Keratinocyte (primary cell): ENCODE results near the gene CENPVL2. TPM values are rescaled to one million over a fixed set of nuclear protein-coding genes. Genes with fewer than 3 reads are reported as not detected.
"Not testable (repeated sequence)": the region's sequence is repeated elsewhere in the genome, so short reads cannot be mapped to it uniquely, and the experiment has no call there.

Experiments used
- DNase-seq: peaks from one replicate; pipeline ENCODE4 v3.0.0-alpha.2; 2011; ENCODE audit warnings: low read depth, missing footprints, low spot score
- FAIRE-seq: peaks from 2 replicates; lab custom pipeline; 2011; peaks lifted over from hg19 to GRCh38; lab: Jason Lieb, UNC
- H2AFZ ChIP-seq: 2 replicates; pipeline ENCODE4 v1.6.0; 2012; ENCODE audit warnings: low read length, control low read depth, inconsistent platforms; ENCODE audit not compliant: control insufficient read depth
- H3K27ac ChIP-seq: 2 replicates; pipeline ENCODE4 v1.5.1; 2011; ENCODE audit warnings: low read length; ENCODE audit not compliant: control insufficient read depth, insufficient read depth
- H3K27me3 ChIP-seq: 3 replicates; pipeline ENCODE4 v1.6.0; 2011; ENCODE audit warnings: low read length; ENCODE audit not compliant: control insufficient read depth, insufficient read depth; ENCODE audit errors: extremely low read depth
- H3K36me3 ChIP-seq, 2 experiments: 2 replicates in 1 of 2; 3 replicates in 1 of 2; pipeline ENCODE4 v1.5.1; 2011; ENCODE audit warnings: low read length in 2 of 2, mild to moderate bottlenecking in 1 of 2; ENCODE audit not compliant: control insufficient read depth in 2 of 2, insufficient read depth in 2 of 2; ENCODE audit errors: extremely low read depth in 1 of 2
- H3K4me1 ChIP-seq: 3 replicates; pipeline ENCODE4 v1.5.1; 2011; ENCODE audit warnings: low read length; ENCODE audit not compliant: control insufficient read depth, insufficient read depth; ENCODE audit errors: extremely low read depth
- H3K4me2 ChIP-seq: 3 replicates; pipeline ENCODE4 v1.6.0; 2011; ENCODE audit warnings: low read depth, low read length; ENCODE audit not compliant: control insufficient read depth, insufficient read depth; ENCODE audit errors: extremely low read depth
- H3K4me3 ChIP-seq, 3 experiments: fragments of 200-600 bp in 1 of 3; sonication (generic) in 1 of 3; 2 replicates in 2 of 3; 3 replicates in 1 of 3; pipeline ENCODE4 v1.5.1; 2011 to 2016; ENCODE audit warnings: low read length in 3 of 3, mild to moderate bottlenecking in 3 of 3, control low read depth in 2 of 3, inconsistent platforms in 1 of 3, low read depth in 1 of 3, mixed read lengths in 1 of 3, mixed run types in 1 of 3, moderate library complexity in 1 of 3; ENCODE audit not compliant: control insufficient read depth in 2 of 3, insufficient read depth in 2 of 3; ENCODE audit errors: extremely low read depth in 1 of 3
- H3K79me2 ChIP-seq: 2 replicates; pipeline ENCODE4 v1.6.0; 2012; ENCODE audit warnings: low read length; ENCODE audit not compliant: control insufficient read depth, insufficient read depth
- H3K9ac ChIP-seq: 3 replicates; pipeline ENCODE4 v1.6.0; 2011; ENCODE audit warnings: low read length; ENCODE audit not compliant: control insufficient read depth, insufficient read depth; ENCODE audit errors: extremely low read depth
- H3K9me1 ChIP-seq: 3 replicates; pipeline ENCODE4 v1.6.0; 2011; ENCODE audit warnings: low read length; ENCODE audit not compliant: control insufficient read depth, insufficient read depth; ENCODE audit errors: extremely low read depth
- H3K9me3 ChIP-seq: 2 replicates; pipeline ENCODE4 v1.5.1; 2012; ENCODE audit warnings: low read depth, low read length; ENCODE audit not compliant: control insufficient read depth
- H4K20me1 ChIP-seq: 3 replicates; pipeline ENCODE4 v1.6.0; 2011; ENCODE audit warnings: low read length; ENCODE audit not compliant: control insufficient read depth, insufficient read depth; ENCODE audit errors: extremely low read depth
- CTCF ChIP-seq, 3 experiments: IDR thresholded peaks in 1 of 3; conservative IDR thresholded peaks in 1 of 3; optimal IDR thresholded peaks in 1 of 3; 2 replicates in 2 of 3; 3 replicates in 1 of 3; pipeline versions ENCODE3 to v1.5.1; 2011; ENCODE audit warnings: low read length in 3 of 3, mild to moderate bottlenecking in 3 of 3, moderate library complexity in 2 of 3, control low read depth in 1 of 3, inconsistent platforms in 1 of 3; ENCODE audit not compliant: insufficient read depth in 2 of 3; ENCODE audit errors: extremely low read depth in 1 of 3
- EZH2 ChIP-seq: IDR thresholded peaks from one replicate; pipeline ENCODE4 v1.6.1; 2012; ENCODE audit warnings: inconsistent platforms, mild to moderate bottlenecking, low read length, moderate library complexity
- dilution Hi-C: fragments of 300-500 bp; cut with MboI; formaldehyde crosslinking; loops from one replicate; pipeline ENCODE4 v1.7.0; 2020; ENCODE audit warnings: low sequenced_read_pairs; ENCODE audit not compliant: extremely low pct_ligation_motif_present
- polyA minus RNA-seq, 3 experiments: library from RNA; depleted of rRNA, polyadenylated mRNA; stranded (reverse); fragments of >200 nt; gene quantifications; 1 replicate in 1 of 3; 2 replicates in 1 of 3; 3 replicates in 1 of 3; pipeline ENCODE4 v1.2.3, GENCODE V29; 2011
- polyA plus RNA-seq, 5 experiments: library from polyadenylated mRNA; depleted of rRNA in 3 of 5; stranded (reverse) in 3 of 5; stranded (forward) in 1 of 5; unstranded in 1 of 5; fragments of >200 nt; gene quantifications; 1 replicate in 1 of 5; 2 replicates in 3 of 5; 3 replicates in 1 of 5; pipeline versions ENCODE4 v1.2.1 to v1.2.3, GENCODE V29; 2011 to 2012; ENCODE audit warnings: missing spikeins in 2 of 5, low read depth in 1 of 5, low replicate concordance in 1 of 5

CENPVL2 gene
- not detected in 3 replicates for polyA plus RNA-seq
- not detected for polyA plus RNA-seq (2011; ENCODE audit: low read depth)
- polyA plus RNA-seq (2011; cell fraction: cytosol; rRNA removed) = not detected in 2 replicates
- not detected in 2 replicates for polyA plus RNA-seq (2011; cell fraction: nucleus; rRNA removed)
- polyA plus RNA-seq (2012; ENCODE audit: low replicate concordance) = not detected in 2 replicates
- not detected in 3 replicates for polyA minus RNA-seq
- not detected for polyA minus RNA-seq (2011; cell fraction: cytosol; rRNA and poly(A)+ RNA removed)
- polyA minus RNA-seq (2011; cell fraction: nucleus; rRNA and poly(A)+ RNA removed) = not detected in 2 replicates

GRCh38 chrX:51682720-51683062 is at the start of gene CENPVL2:
CENPVL2 (minus strand) TSS chrX:51682831; CDS start chrX:51682831, 0 bp downstream.
- H3K79me2 ChIP-seq, dilution Hi-C loops, H3K4me1 ChIP-seq, DNase-seq, H2AFZ ChIP-seq, H3K27ac ChIP-seq, H3K9me1 ChIP-seq, H3K9ac ChIP-seq, H3K9me3 ChIP-seq, H4K20me1 ChIP-seq, H3K27me3 ChIP-seq, FAIRE-seq, H3K4me3 ChIP-seq, H3K4me2 ChIP-seq, H3K36me3 ChIP-seq: not testable (repeated sequence)

GRCh38 chrX:51728202-51728601 is 45.6 kb upstream of the CENPVL2 start:
- H3K9me1 ChIP-seq = no peaks in the 10 kb centered on the region
- no peak overlapping the region for H3K4me2 ChIP-seq
- no peak for FAIRE-seq
- H3K27ac ChIP-seq = no peak overlapping the region
- H3K4me1 ChIP-seq = no peaks in the 10 kb centered on the region
- no peak overlapping the region for H2AFZ ChIP-seq
- no peaks in the 10 kb centered on the region for H3K79me2 ChIP-seq
- H4K20me1 ChIP-seq = no peaks in the 10 kb centered on the region
- dilution Hi-C loops = no loop called here
- H3K9ac ChIP-seq = no peak overlapping the region
- H3K27me3 ChIP-seq = no peaks in the 10 kb centered on the region
- DNase-seq = no peak
- no peaks in the 10 kb centered on the region for H3K9me3 ChIP-seq
- no peaks in the 10 kb centered on the region for H3K36me3 ChIP-seq
- no peak overlapping the region for H3K4me3 ChIP-seq
- TF ChIP-seq CTCF (optimal IDR thresholded peaks at IDR 0.05 in 1 of 3, IDR thresholded peaks at IDR 0.05 in 1 of 3, conservative IDR thresholded peaks at IDR 0.05 in 1 of 3; ENCODE audit: extremely low read depth in 1 of 3, insufficient read depth in 2 of 3, low read length in 3 of 3) (no peak), EZH2 (no peak)

- H3K36me3 ChIP-seq, H4K20me1 ChIP-seq, H3K9ac ChIP-seq, H3K4me3 ChIP-seq, H3K79me2 ChIP-seq, H3K27me3 ChIP-seq, H3K9me3 ChIP-seq, H3K27ac ChIP-seq, H3K9me1 ChIP-seq, H3K4me1 ChIP-seq, H3K4me2 ChIP-seq, H2AFZ ChIP-seq, dilution Hi-C loops, FAIRE-seq, DNase-seq: not testable (repeated sequence)
These were observed 30.5 kb upstream of the CENPVL2 start for GRCh38 chrX:51712943-51713647.

GRCh38 chrX:51710277-51711164 is 27.9 kb upstream of the CENPVL2 start, which contains the start of gene CENPVL1:
CENPVL1 (plus strand) TSS chrX:51710512; CDS start chrX:51710512, 0 bp downstream.
- H2AFZ ChIP-seq, H3K36me3 ChIP-seq, DNase-seq, H3K9me3 ChIP-seq, H3K27me3 ChIP-seq, H3K27ac ChIP-seq, H3K4me3 ChIP-seq, H3K4me2 ChIP-seq, H3K9me1 ChIP-seq, H3K79me2 ChIP-seq, dilution Hi-C loops, H4K20me1 ChIP-seq, H3K9ac ChIP-seq, FAIRE-seq, H3K4me1 ChIP-seq: not testable (repeated sequence)
